AG04449 (cell line): Measurements from ENCODE around the gene NCOA4.
"Not testable (repeated sequence)": the region's sequence is repeated elsewhere in the genome, so short reads cannot be mapped to it uniquely, and the experiment has no call there.

ENCODE experiments used
- CTCF ChIA-PET: fragments of 350-600 bp; formaldehyde crosslinking; extraction: SDS; loops from one replicate; lab custom pipeline; 2021; ENCODE audit warnings: antibody characterized with exemption; lab: Yijun Ruan, JAX
- POLR2A ChIA-PET: fragments of 400-600, 350-600 bp; formaldehyde crosslinking; extraction: SDS; loops from one replicate; lab custom pipeline; 2020; ENCODE audit warnings: antibody characterized with exemption, inconsistent platforms; lab: Yijun Ruan, JAX
- DNase-seq: peaks from one replicate; pipeline ENCODE4 v3.0.0-alpha.2; 2010; ENCODE audit warnings: low read depth, low spot score
- H3K4me3 ChIP-seq: 2 replicates; pipeline ENCODE4 v1.5.1; 2011; ENCODE audit warnings: low read depth, mild to moderate bottlenecking, control low read depth, low read length
- CTCF ChIP-seq: IDR thresholded peaks from one replicate; pipeline ENCODE4 v1.5.1; 2011; ENCODE audit warnings: mild to moderate bottlenecking, moderate library complexity, low read length, control low read depth, inconsistent platforms; ENCODE audit not compliant: insufficient read depth; ENCODE audit errors: missing control alignments

The NCOA4 gene

GRCh38 chr10:46053534-46054434 lies 23.4 kb upstream of the NCOA4 start:
- ChIA-PET POLR2A (interaction anchor here (0.7 kb wide), 1 partner anchor 12 kb away, joined by 3 read pairs; no protein-coding TSS in a partner anchor), CTCF (no interaction called here)
- no peak for DNase-seq
- no peak for TF ChIP-seq CTCF
- no peak overlapping the region for H3K4me3 ChIP-seq

GRCh38 chr10:46052791-46053375 lies 22.5 kb upstream of the NCOA4 start:
- ChIA-PET CTCF (no interaction called here), POLR2A (no interaction called here)
- no peak for TF ChIP-seq CTCF
- DNase-seq = no peak
- no peak overlapping the region for H3K4me3 ChIP-seq

- CTCF ChIA-PET = no interaction called here
- DNase-seq = no peak
- POLR2A ChIA-PET = no interaction called here
- no peak overlapping the region for H3K4me3 ChIP-seq
- no peak for TF ChIP-seq CTCF
Observed at GRCh38 chr10:46052057-46052790, 21.8 kb upstream of the NCOA4 start.

GRCh38 chr10:46050941-46051623 lies 20.7 kb upstream of the NCOA4 start:
- CTCF ChIA-PET = interaction anchor here (1.2 kb wide), 1 partner anchor 12 kb away, joined by 3 read pairs; no protein-coding TSS in a partner anchor
- TF ChIP-seq CTCF = no peak
- no peak overlapping the region for H3K4me3 ChIP-seq
- POLR2A ChIA-PET = no interaction called here
- no peak for DNase-seq

- POLR2A ChIA-PET, H3K4me3 ChIP-seq, DNase-seq: not testable (repeated sequence)
- CTCF ChIA-PET = interaction anchor here (1.0 kb wide), 1 partner anchor 47 kb away, joined by 3 read pairs; no protein-coding TSS in a partner anchor
Observed at GRCh38 chr10:46049497-46049831, 19.0 kb upstream of the NCOA4 start.

GRCh38 chr10:46048152-46048551 lies 17.7 kb upstream of the NCOA4 start:
- H3K4me3 ChIP-seq = no peak overlapping the region
- no peak for DNase-seq
- ChIA-PET POLR2A (no interaction called here), CTCF (no interaction called here)
- no peak for TF ChIP-seq CTCF
